ENCODE data around the gene HCN2.

Gene HCN2

DNA sequence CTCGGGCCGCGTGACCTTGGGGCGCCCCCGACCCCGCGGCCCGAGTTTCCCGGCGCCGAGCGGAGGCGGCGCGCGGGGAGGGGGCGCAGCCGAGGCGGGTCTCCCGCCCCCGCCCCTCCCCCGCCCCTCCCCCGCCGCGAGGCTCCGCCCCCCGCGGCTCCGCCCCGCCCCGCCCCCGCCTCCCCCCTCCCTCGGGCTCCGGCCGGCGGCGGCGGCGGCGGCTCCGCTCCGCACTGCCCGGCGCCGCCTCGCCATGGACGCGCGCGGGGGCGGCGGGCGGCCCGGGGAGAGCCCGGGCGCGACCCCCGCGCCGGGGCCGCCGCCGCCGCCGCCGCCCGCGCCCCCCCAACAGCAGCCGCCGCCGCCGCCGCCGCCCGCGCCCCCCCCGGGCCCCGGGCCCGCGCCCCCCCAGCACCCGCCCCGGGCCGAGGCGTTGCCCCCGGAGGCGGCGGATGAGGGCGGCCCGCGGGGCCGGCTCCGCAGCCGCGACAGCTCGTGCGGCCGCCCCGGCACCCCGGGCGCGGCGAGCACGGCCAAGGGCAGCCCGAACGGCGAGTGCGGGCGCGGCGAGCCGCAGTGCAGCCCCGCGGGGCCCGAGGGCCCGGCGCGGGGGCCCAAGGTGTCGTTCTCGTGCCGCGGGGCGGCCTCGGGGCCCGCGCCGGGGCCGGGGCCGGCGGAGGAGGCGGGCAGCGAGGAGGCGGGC lies at the start of gene HCN2:
HCN2 (plus strand) TSS at position 189 of the 703 bp plus-strand sequence; CDS start at position 254, 65 bp downstream.
- in situ Hi-C loops (cut with MboI; ENCODE audit: low sequenced_read_pairs): no loop called here

GRCh38 chr19:540867-541637 lies 48.6 kb upstream of the HCN2 start:
- in situ Hi-C loops (cut with MboI; ENCODE audit: low sequenced_read_pairs): no loop called here

DNA sequence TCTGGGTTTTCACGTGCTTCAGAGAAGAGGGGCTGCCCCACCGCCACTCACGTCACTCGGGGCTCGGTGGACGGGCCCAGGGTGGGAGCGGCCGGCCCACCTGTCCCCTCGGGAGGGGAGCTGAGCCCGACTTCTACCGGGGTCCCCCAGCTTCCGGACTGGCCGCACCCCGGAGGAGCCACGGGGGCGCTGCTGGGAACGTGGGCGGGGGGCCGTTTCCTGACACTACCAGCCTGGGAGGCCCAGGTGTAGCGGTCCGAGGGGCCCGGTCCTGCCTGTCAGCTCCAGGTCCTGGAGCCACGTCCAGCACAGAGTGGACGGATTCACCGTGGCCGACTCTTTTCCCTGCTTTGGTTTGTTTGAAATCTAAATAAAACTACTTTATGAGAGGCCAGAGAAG lies 48.0 kb upstream of the HCN2 start:
- in situ Hi-C loops (cut with MboI; ENCODE audit: low sequenced_read_pairs): no loop called here

DNA sequence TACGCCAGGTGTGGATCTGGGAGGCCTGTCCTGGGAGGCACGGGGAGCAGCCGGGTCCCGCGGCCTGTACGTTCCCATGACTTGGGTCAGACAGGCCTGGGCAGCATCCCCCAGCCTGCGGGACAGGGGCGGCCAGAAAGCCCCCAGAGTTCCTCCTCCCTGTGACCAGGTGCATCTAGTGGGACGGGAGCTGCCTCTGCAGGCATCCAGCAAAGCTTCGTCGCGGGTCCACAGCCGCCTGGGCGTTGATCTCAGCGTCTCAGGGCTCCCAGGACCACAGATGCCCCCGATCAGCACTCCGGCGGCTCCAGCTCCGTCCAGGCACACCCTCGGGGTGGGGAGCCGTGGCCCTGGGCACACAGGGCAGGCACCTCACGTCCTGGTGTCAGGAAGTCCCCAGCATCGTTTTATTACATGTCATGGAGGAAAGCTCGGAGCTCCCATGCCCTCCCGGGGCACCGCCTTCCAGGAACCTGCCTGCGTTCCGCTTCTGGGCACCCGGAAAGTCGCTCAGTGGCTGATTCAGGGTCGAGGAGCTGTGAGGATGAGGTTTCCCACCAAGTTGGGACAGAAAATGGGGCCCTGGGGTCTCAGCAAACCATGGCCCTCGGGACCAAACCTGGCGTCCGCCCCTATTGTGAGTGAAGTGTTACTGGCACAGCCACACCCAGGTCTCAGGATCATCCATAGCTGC lies 47.4 kb upstream of the HCN2 start:
- in situ Hi-C loops (cut with MboI; ENCODE audit: low sequenced_read_pairs): no loop called here

DNA sequence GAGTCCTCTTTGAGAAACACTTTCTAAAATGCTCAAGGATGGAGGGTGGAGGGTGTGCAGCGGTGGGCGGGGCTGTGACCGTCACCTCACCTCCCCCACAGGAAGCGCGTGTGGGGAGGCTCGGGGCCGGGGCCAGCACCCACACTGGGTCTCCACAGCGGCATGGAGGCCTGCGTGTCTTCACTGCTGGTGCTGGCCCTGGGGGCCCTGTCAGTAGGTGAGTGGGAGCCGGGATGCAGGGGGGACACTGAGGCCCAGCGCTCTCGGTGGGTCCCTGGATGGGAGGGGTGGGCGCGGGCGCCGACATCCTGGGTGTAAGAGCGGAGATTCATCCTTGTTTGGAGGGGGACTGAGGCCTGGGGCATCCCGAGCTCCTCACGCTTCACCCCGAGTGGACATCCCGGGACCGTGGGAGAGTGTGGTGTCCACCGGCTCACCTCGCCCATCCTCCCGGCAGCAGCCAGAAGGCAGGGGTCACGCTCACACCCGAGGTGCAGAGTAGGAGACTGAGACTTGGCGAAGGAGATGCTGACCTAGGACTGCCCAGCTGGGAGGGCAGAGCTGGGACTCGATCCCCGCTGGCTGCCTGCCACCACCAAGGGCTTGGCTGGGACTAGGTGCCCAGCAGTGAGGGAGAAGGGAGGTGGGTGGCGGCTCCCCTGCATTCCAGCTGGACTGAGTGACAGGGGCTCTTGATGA lies 45.6 kb upstream of the HCN2 start, which contains the start of gene GZMM:
GZMM (plus strand) TSS at position 144 of the 699 bp plus-strand sequence; CDS start at position 163, 19 bp downstream.
- in situ Hi-C loops (cut with MboI; ENCODE audit: low sequenced_read_pairs): no loop called here

DNA sequence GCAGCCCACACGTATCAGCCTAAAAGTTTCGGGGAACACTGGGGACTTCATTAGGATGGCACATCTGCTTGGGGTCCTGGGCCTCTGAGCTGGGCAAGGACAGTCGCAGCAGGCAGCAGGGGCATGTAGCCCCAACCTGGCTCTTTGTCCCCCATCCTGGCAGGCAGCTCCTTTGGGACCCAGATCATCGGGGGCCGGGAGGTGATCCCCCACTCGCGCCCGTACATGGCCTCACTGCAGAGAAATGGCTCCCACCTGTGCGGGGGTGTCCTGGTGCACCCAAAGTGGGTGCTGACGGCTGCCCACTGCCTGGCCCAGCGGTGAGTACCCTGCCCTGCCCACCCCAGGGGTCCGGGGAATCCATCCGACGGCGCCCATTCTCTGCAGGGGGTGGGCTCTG lies 42.6 kb upstream of the HCN2 start:
- in situ Hi-C loops (cut with MboI; ENCODE audit: low sequenced_read_pairs): no loop called here

GRCh38 chr19:547836-548720 lies 41.6 kb upstream of the HCN2 start:
- in situ Hi-C loops (cut with MboI; ENCODE audit: low sequenced_read_pairs): no loop called here

GRCh38 chr19:548886-549830 lies 40.5 kb upstream of the HCN2 start:
- in situ Hi-C loops (cut with MboI; ENCODE audit: low sequenced_read_pairs): no loop called here

- in situ Hi-C loops (cut with MboI; ENCODE audit: low sequenced_read_pairs): no loop called here
Measured at GRCh38 chr19:554817-555216, 34.9 kb upstream of the HCN2 start.

DNA sequence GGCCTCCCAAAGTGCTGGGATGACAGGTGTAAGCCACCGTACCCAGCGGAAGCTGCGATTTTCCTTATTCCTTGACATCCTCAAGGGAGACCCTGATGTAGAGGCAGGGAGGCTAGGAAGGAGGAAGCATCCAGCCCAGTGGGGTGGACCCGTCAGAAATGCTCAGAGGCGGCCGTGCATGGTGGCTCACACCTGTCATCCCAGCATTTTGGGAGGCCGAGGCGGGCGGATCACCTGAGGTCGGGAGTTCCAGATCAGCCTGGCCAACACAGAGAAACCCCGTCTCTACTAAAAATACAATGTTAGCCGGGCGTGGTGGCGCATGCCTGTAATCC lies 34.2 kb upstream of the HCN2 start:
- in situ Hi-C loops (cut with MboI; ENCODE audit: low sequenced_read_pairs): no loop called here

DNA sequence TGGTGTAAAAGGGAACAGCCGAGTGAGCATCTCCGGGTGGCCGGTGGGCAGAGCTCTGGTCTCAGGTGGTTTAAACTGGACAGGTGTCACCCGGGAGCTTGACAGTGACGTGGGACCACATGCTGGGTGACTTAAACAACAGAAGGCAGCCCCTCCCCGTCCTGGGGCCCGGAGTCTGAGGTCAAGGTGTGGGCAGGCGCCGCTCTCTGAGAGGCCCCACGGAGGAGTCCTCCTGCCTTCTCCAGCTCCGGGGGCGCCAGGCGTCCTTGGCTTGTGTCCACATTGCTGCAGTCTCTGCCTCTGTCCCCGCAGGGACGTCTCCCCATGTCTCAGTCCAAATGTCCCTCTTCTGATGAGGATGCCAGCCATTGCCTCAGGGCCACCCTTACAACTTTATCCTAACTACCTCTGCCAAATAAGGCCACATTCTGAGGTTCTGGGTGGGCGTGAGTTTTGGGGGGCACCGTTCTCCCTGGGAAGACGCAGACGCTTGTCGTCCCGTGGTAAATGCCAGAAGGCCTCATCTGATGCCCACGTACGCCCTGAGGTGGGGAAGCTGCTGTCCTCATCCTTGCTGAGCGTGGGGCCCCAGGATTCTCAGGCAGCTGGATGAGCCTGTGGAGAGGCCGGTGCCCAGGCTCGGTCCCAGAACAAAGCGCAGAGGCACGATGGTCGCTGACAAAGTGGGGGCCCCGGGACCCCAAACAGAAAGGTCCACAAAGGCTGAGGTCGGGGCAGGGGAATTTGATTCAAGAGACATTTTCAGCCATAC lies 32.9 kb upstream of the HCN2 start:
- in situ Hi-C loops (cut with MboI; ENCODE audit: low sequenced_read_pairs): no loop called here

DNA sequence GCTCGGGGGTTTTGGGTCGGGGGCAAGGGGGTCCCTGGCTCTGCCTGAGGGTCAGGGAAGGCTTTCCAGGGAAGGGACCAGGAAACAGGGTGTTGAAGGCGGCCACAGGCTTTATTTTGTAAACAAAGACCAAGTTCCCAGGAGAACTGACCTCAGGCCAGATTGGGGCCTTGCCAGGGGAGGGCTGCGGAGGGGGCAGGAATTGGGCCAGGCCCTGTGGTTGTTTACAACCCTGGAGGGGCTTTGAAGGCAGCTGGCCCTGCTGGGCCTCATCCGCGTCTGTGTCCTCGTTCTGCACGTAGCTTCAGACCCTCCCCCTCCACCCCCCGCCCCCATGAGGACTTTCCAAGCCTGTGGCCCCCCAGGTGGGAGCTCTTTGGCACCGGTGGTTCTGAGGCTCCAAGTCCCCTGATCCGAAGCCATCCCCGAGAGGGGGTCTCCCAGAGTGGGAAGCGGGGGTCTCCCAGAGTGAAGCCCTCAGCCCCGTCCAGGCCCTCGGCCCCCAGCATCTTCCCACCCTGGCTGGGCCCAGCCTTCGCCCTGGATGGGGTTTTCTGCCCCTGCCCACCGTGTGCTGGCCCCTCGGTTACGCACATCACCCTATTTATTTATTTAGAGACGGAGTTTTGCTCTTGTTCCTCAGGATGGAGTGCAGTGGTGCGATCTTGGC lies 30.8 kb upstream of the HCN2 start:
- in situ Hi-C loops (cut with MboI; ENCODE audit: low sequenced_read_pairs): no loop called here

DNA sequence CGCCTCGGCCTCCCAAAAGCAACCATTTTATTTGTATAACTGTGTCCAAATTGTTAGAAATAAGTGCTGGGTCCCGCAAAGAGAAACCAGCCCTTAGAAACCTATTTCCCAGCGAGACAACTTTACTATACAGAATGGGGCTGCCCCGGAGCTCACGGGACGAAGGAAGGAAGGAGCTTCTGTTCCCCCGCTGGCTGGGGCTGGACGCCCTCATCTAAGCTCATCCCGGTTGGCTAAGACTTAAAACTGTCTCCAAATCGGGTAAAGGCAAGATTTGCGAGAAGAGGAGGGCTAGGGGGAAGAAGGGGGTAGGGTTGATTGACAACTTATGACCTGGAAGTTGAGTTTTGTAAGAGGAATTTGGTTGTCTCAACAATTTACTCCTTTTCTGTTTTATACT lies 29.6 kb upstream of the HCN2 start:
- in situ Hi-C loops (cut with MboI; ENCODE audit: low sequenced_read_pairs): no loop called here

DNA sequence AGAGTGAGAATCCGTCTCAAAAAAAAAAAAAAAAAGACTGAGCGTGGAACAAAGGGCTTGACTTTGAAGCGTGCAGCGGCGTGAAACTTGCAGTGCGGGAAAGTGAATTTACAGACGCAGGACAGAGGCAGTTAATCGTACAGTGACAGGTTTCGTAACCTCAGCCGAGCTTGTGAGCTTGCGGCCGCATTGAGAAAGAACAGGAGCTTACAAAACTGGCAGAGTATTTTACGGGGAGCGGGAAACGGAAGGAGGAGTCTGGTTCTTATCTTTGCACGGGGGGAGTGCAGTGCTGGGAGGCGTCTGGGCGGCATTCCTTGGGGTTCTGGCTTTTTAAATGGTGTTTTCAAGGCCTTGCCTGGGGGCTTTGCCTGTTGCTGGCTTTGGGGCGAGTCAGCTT lies 23.3 kb upstream of the HCN2 start:
- in situ Hi-C loops (cut with MboI; ENCODE audit: low sequenced_read_pairs): no loop called here

- in situ Hi-C loops (cut with MboI; ENCODE audit: low sequenced_read_pairs): no loop called here
Measured at GRCh38 chr19:566844-567243, 22.8 kb upstream of the HCN2 start.

GRCh38 chr19:567296-567900 lies 22.3 kb upstream of the HCN2 start:
- in situ Hi-C loops (cut with MboI; ENCODE audit: low sequenced_read_pairs): no loop called here

GRCh38 chr19:570251-570686 lies 19.4 kb upstream of the HCN2 start:
- in situ Hi-C loops (cut with MboI; ENCODE audit: low sequenced_read_pairs): no loop called here
